ENCODE measurements around the gene ADARB2. TPM values are rescaled to one million over a fixed set of nuclear protein-coding genes. Genes with fewer than 3 reads are reported as not detected.

ADARB2 gene
- total and polyA plus RNA-seq, 10 of the 15 experiments (the other 5 are each of a cell fraction or from before 2014, with no cell fraction given): 0.02 to 4.1 (median 0.76) TPM

DNA sequence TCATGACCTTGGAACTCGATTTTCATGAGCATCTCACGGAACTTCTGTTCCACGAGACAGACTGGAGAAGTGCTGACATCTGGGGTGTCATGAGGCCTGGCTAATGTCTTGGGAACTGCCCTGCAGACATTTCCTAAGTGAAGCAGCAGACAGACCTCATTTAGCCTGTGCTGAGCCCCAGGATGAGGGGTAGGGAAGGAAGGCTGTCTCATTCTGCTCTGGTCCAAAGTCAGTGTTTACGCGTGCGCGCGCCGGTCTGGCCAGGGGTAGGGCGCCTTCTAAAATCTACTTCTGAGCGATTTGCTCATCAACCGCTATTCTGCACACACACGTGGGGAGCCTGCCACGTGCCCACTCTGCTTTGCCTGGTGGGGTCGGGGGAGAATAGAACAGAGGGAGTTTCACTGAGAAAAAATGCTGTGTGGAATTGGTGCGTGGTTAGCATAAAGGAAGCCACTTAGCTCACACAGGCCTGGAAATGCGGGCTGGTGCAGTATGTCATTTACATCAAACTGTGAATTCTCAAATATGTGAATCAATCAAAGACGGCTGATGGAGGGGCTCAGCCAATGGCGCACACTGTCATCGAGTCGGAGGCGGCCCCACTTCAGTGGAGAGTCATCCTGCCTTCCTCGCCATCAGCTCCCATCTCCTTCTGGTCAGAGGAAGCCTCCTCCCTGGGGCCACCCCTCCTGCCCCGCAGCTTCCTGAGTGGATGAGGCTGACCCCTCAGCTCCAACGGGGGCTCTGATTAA is 335.1 kb downstream of the ADARB2 start:
- in situ Hi-C loops (cut with MboI) (no loop called here), intact Hi-C loops (cut with micrococcal nuclease; ENCODE audit: unreplicated experiment) (no loop called here)
- Histone ChIP-seq H3K4me2 (ENCODE audit: control insufficient read depth, insufficient read depth) (no peak overlapping the region), H2AFZ (ENCODE audit: control insufficient read depth, low read depth, low read length) (no peak overlapping the region), H3K27ac (ENCODE audit: control insufficient read depth, insufficient read depth) (no peak overlapping the region), H3K27me3 (replicated peaks in 1 of 2; ENCODE audit: control insufficient read depth in 2 of 2, insufficient read depth in 2 of 2, low read length in 1 of 2) (no peaks in the 10 kb centered on the region), H3K36me3 (ENCODE audit: control insufficient read depth in 2 of 2, insufficient read depth in 2 of 2, low read length in 1 of 2) (no peaks in the 10 kb centered on the region), H3K4me3 (no peak overlapping the region), H3K4me1 (ENCODE audit: control insufficient read depth, insufficient read depth, low read length) (no peaks in the 10 kb centered on the region), H3K9me3 (replicated peaks; ENCODE audit: control insufficient read depth, insufficient read depth, low read length) (no peaks in the 10 kb centered on the region), H3K79me2 (ENCODE audit: control insufficient read depth, insufficient read depth, low read length) (no peaks in the 10 kb centered on the region), H3K9ac (ENCODE audit: control insufficient read depth, insufficient read depth, low read length) (no peak overlapping the region), H4K20me1 (ENCODE audit: control insufficient read depth, insufficient read depth) (no peaks in the 10 kb centered on the region)
- ChIA-PET POLR2A (no interaction called here), CTCF (interaction anchor here (1.0 kb wide), 1 partner anchor 10 kb away, joined by 4 read pairs; no protein-coding TSS in a partner anchor), SMC1A (ENCODE audit: uncharacterized antibody, unreplicated experiment) (no interaction called here), RAD21 (ENCODE audit: unreplicated experiment) (no interaction called here)
- no peak for ATAC-seq
- 59% methylated on average over 25 of the region's 25 CpGs for WGBS (ENCODE audit: insufficient coverage, insufficient replicate concordance, low lambda C conversion rate, missing lambda C conversion rate)
- TF ChIP-seq RAD21 (IDR thresholded peaks at IDR 0.05; ENCODE audit: insufficient read depth, low read depth, low read length) (no peak), PAX5 (IDR thresholded peaks at IDR 0.05; ENCODE audit: borderline replicate concordance, low read depth, low read length) (no peak), RUNX3 (IDR thresholded peaks at IDR 0.05; ENCODE audit: low read length) (no peak), CBFB (IDR thresholded peaks at IDR 0.05; ENCODE audit: low read depth) (no peak), EZH2 (IDR thresholded peaks at IDR 0.05; ENCODE audit: borderline replicate concordance, control insufficient read depth, low read depth, low read length) (no peak), ZNF274 (IDR thresholded peaks at IDR 0.05; ENCODE audit: insufficient read depth, insufficient read length) (no peak), GABPA (IDR thresholded peaks at IDR 0.05; ENCODE audit: low read depth) (no peak), SUPT20H (IDR thresholded peaks at IDR 0.05; ENCODE audit: borderline replicate concordance, control insufficient read depth, low read depth, low read length) (no peak), ASH2L (IDR thresholded peaks at IDR 0.05; ENCODE audit: borderline replicate concordance, low read depth) (no peak), CBX3 (IDR thresholded peaks at IDR 0.05; ENCODE audit: borderline replicate concordance, low read depth) (no peak), NFYA (IDR thresholded peaks at IDR 0.05; ENCODE audit: borderline replicate concordance, low read depth, low read length) (no peak), HCFC1 (IDR thresholded peaks at IDR 0.05; ENCODE audit: low read length) (no peak), KDM1A (IDR thresholded peaks at IDR 0.05; ENCODE audit: borderline replicate concordance) (no peak), RB1 (IDR thresholded peaks at IDR 0.05; ENCODE audit: borderline replicate concordance) (no peak), BRCA1 (IDR thresholded peaks at IDR 0.05; ENCODE audit: low read depth, low read length) (no peak), CHD4 (IDR thresholded peaks at IDR 0.05) (no peak), EGR1 (IDR thresholded peaks at IDR 0.05; ENCODE audit: borderline replicate concordance in 1 of 2, low read depth in 2 of 2, low read length in 2 of 2) (no peak), NR2C1 (IDR thresholded peaks at IDR 0.05) (no peak), MXI1 (IDR thresholded peaks at IDR 0.05; ENCODE audit: low read depth, low read length) (no peak)
- BruUV-seq (replicated peaks): no TSS peak
- no peak for FAIRE-seq
- no peak for DNase-seq (ENCODE audit: low read depth, low spot score)

Data from GM12878 (cell line).